ENCODE data around the gene GPATCH8.

Gene GPATCH8

GRCh38 chr17:44451832-44452231 lies 51.4 kb downstream of the GPATCH8 start:
- no peak for DNase-seq (ENCODE audit: low read depth, low spot score)

- DNase-seq (ENCODE audit: low read depth, low spot score): no peak
Observed at GRCh38 chr17:44451016-44451627, 52.1 kb downstream of the GPATCH8 start.

GRCh38 chr17:44448412-44448811 lies 54.8 kb downstream of the GPATCH8 start:
- no peak for DNase-seq (ENCODE audit: low read depth, low spot score)

- DNase-seq (ENCODE audit: low read depth, low spot score): no peak
Observed at GRCh38 chr17:44444735-44445105, 58.5 kb downstream of the GPATCH8 start.

GRCh38 chr17:44442806-44443205 lies 60.4 kb downstream of the GPATCH8 start:
- no peak for DNase-seq (ENCODE audit: low read depth, low spot score)

GRCh38 chr17:44439168-44439567 lies 64.0 kb downstream of the GPATCH8 start:
- no peak for DNase-seq (ENCODE audit: low read depth, low spot score)

GRCh38 chr17:44438636-44439035 lies 64.6 kb downstream of the GPATCH8 start:
- no peak for DNase-seq (ENCODE audit: low read depth, low spot score)

- DNase-seq (ENCODE audit: low read depth, low spot score): no peak
Observed at GRCh38 chr17:44436336-44436735, 66.9 kb downstream of the GPATCH8 start.

- DNase-seq (ENCODE audit: low read depth, low spot score): no peak
Observed at GRCh38 chr17:44432254-44433157, 70.7 kb downstream of the GPATCH8 start.

GRCh38 chr17:44424828-44425461 lies 78.3 kb downstream of the GPATCH8 start:
- no peak for DNase-seq (ENCODE audit: low read depth, low spot score)

GRCh38 chr17:44417553-44417952 lies 85.7 kb downstream of the GPATCH8 start:
- no peak for DNase-seq (ENCODE audit: low read depth, low spot score)

- no peak for DNase-seq (ENCODE audit: low read depth, low spot score)
Observed at GRCh38 chr17:44416558-44417289, 86.5 kb downstream of the GPATCH8 start.

GRCh38 chr17:44414394-44415155 lies 88.6 kb downstream of the GPATCH8 start:
- DNase-seq (ENCODE audit: low read depth, low spot score): no peak

GRCh38 chr17:44409309-44410028 lies 93.7 kb downstream of the GPATCH8 start:
- DNase-seq (ENCODE audit: low read depth, low spot score): no peak

- no peak for DNase-seq (ENCODE audit: low read depth, low spot score)
Observed at GRCh38 chr17:44408786-44409185, 94.4 kb downstream of the GPATCH8 start.

GRCh38 chr17:44402564-44403172 lies 100.5 kb downstream of the GPATCH8 start:
- DNase-seq (ENCODE audit: low read depth, low spot score): no peak

GRCh38 chr17:44400226-44400847 lies 102.9 kb downstream of the GPATCH8 start:
- no peak for DNase-seq (ENCODE audit: low read depth, low spot score)

- no peak for DNase-seq (ENCODE audit: low read depth, low spot score)
Observed at GRCh38 chr17:44398692-44399691, 104.2 kb downstream of the GPATCH8 start.

Data from smooth muscle cell of the brain vasculature (primary cell).